Common myeloid progenitor, CD34-positive (primary cell): Measurements from ENCODE around the gene PRMT1.

Experiments used
- CTCF ChIA-PET: fragments of 350-600 bp; sonication (Branson Sonifier 250); formaldehyde crosslinking; loops from one replicate; lab custom pipeline; 2021; ENCODE audit warnings: antibody characterized with exemption; lab: Charles Lee
- POLR2A ChIA-PET: fragments of 350-600 bp; sonication (Branson Sonifier 250); formaldehyde crosslinking; loops from one replicate; lab custom pipeline; 2021; ENCODE audit warnings: antibody characterized with exemption; lab: Charles Lee
- DNase-seq, 3 donors: peaks; one replicate each; pipeline versions ENCODE4 v3.0.0 to v3.0.0-alpha.2; 2013
- H3K27ac ChIP-seq, 2 experiments: 1 replicate in 1 of 2; 2 replicates in 1 of 2; pipeline ENCODE4 v1.7.0; 2013; ENCODE audit warnings: inconsistent platforms in 2 of 2, low read length in 2 of 2, mild to moderate bottlenecking in 2 of 2, low read depth in 1 of 2, moderate library complexity in 1 of 2; ENCODE audit not compliant: severe bottlenecking in 2 of 2, insufficient read depth in 1 of 2, poor library complexity in 1 of 2
- H3K27me3 ChIP-seq, 5 experiments: replicated peaks in 2 of 5; 1 replicate in 3 of 5; 2 replicates in 2 of 5; pipeline versions ENCODE4 v1.6.1 to v1.7.0; 2013; ENCODE audit warnings: low read length in 4 of 5, mild to moderate bottlenecking in 2 of 5, moderate library complexity in 2 of 5, inconsistent platforms in 1 of 5; ENCODE audit not compliant: insufficient read depth in 5 of 5, control insufficient read depth in 4 of 5
- H3K36me3 ChIP-seq, 4 experiments: 1 replicate in 2 of 4; 2 replicates in 2 of 4; pipeline versions ENCODE4 v1.6.1 to v1.7.0; 2013; ENCODE audit warnings: low read length in 3 of 4, control low read depth in 1 of 4, mild to moderate bottlenecking in 1 of 4; ENCODE audit not compliant: control insufficient read depth in 4 of 4, insufficient read depth in 4 of 4
- H3K4me1 ChIP-seq, 4 experiments: 1 replicate in 3 of 4; 2 replicates in 1 of 4; pipeline versions ENCODE4 v1.6.1 to v1.7.1; 2013; ENCODE audit warnings: low read length in 3 of 4, mild to moderate bottlenecking in 3 of 4, control low read depth in 1 of 4, inconsistent platforms in 1 of 4, moderate library complexity in 1 of 4; ENCODE audit not compliant: control insufficient read depth in 4 of 4, insufficient read depth in 4 of 4; ENCODE audit errors: control extremely low read depth in 1 of 4
- H3K4me3 ChIP-seq, 7 experiments: 1 replicate in 4 of 7; 2 replicates in 3 of 7; pipeline versions ENCODE4 v1.5.1 to v1.7.0; 2013; ENCODE audit warnings: mild to moderate bottlenecking in 7 of 7, low read length in 6 of 7, moderate library complexity in 6 of 7, inconsistent platforms in 2 of 7, low read depth in 2 of 7, control low read depth in 1 of 7; ENCODE audit not compliant: insufficient read depth in 4 of 7, control insufficient read depth in 1 of 7; ENCODE audit errors: extremely low read depth in 1 of 7
- H3K9me3 ChIP-seq, 5 experiments: 1 replicate in 4 of 5; 2 replicates in 1 of 5; pipeline versions ENCODE4 v1.6.1 to v1.7.1; 2013; ENCODE audit warnings: low read length in 4 of 5, mild to moderate bottlenecking in 2 of 5, inconsistent platforms in 1 of 5, low read depth in 1 of 5, moderate library complexity in 1 of 5; ENCODE audit not compliant: control insufficient read depth in 4 of 5, insufficient read depth in 2 of 5; ENCODE audit errors: control extremely low read depth in 1 of 5
- WGBS: methylation state at CpG from one replicate; pipeline ENCODE4 v1.1.5; 2013; ENCODE audit not compliant: insufficient coverage; 5-methylcytosine and 5-hydroxymethylcytosine counted together

Gene PRMT1

DNA sequence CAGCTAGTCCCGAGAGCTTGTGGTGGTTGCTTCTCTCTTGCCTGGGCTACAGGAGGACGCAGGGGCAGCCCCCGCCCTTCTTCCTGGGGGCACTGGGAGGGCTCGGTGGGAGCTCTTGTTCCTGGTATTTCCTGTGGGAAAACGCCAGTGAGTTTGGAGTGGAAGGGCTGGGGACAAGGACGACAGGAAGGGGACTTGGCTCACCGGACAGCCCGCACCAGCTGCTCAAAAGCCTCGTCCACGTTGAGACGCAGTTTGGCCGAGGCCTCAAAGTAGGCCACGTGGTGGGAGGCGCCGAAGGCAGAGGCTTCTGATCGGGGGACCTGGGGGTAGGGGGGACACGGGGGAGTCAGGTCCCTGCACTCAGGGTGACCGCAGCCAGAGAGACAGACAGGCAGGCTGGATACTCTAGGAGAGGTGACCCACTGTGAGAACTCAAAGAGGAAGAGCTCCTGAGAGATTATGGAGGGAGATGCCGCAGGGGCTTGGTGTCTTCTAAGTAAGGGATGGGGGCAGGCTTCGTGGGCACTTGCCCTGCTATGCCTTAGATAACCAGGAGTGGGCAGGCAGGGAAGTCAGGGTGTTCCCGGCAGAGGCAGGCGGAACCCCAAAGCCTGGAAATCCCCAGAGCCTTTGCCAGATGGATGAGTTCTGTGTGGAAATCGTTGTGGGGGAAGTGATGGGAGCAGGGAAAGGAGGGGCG lies 41.4 kb upstream of the PRMT1 start:
- Histone ChIP-seq H3K36me3 (no peaks in the 10 kb centered on the region), H3K4me1 (peaks cover 0 to 26% (median 21%) of the 10 kb centered on the region in 4 experiments), H3K27ac (no peak overlapping the region), H3K27me3 (no peaks in the 10 kb centered on the region), H3K4me3 (no peak overlapping the region), H3K9me3 (no peaks in the 10 kb centered on the region)
- ChIA-PET CTCF (no interaction called here), POLR2A (no interaction called here)
- WGBS = 69% methylated on average over 10 of the region's 24 CpGs
- peak in 1 of 3 donors; percentile 22 for DNase-seq

- no peaks in the 10 kb centered on the region for H3K36me3 ChIP-seq
- DNase-seq = no peak
- WGBS = 79% methylated on average over 25 of the region's 30 CpGs
- CTCF ChIA-PET = no interaction called here
- H3K27ac ChIP-seq = no peak overlapping the region
- H3K27me3 ChIP-seq = no peaks in the 10 kb centered on the region
- H3K4me3 ChIP-seq = no peak overlapping the region
- peaks cover 2 to 29% (median 26%) of the 10 kb centered on the region in 4 experiments for H3K4me1 ChIP-seq
- H3K9me3 ChIP-seq = no peaks in the 10 kb centered on the region
- POLR2A ChIA-PET = no interaction called here
Observed at GRCh38 chr19:49636233-49636932, 40.7 kb upstream of the PRMT1 start.

DNA sequence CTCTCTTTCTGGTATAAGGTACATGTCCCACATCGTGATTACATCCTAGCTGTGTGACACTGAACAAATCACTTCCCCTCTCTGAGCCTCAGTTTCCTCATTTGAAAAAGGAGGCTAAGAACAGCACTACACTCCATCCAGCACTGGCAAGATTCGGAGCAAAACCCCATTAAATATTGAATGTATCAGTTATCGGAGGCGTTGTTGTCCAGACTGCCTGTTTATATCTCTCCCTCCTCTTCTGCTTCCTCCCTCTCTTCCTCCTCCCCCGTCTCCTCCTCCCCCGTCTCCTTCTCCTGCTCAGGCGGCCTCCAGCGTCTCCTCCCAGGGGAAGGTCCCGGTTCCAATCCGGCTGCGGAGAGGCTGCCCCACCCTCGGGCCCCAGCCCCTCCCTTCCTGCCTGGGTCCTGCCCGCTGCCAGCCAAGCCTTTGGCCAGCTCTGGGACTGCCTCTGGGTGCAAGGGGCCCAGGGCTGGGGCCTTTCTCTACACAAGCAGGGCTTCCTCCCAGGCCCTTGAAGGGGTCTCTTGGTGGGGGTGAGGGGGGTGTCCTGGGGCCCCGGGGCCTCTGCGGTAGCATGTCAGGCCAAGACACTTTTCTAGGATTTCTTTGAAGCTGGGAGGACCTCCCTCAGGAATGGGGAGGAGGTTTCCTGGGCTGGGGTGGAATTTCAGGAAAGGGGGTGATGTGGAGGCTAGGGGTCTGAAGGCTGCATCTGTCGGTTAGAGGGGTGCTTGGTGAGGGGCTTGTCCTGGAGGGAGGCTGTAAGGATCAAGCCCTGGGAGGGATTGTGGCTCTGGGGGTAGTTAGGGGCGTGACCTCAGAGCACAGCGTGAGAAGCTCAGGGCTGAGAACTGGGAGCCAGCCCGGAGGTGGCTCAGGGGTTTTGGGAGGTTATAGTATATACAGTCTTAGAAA lies 39.0 kb upstream of the PRMT1 start:
- H3K27ac ChIP-seq = peak overlapping the region in 1 of 2 experiments; percentile 4
- H3K4me3 ChIP-seq = peak overlapping the region in 3 of 7 experiments; percentile 38 to 50 (median 39)
- no peaks in the 10 kb centered on the region for H3K27me3 ChIP-seq
- ChIA-PET CTCF (interaction anchor here (0.6 to 2.1 kb wide), 2 partner anchors 34 to 1058 kb away, joined by 4 to 6 read pairs; no protein-coding TSS in a partner anchor), POLR2A (no interaction called here)
- DNase-seq = no peak
- 14% methylated on average over 16 of the region's 19 CpGs for WGBS
- peaks cover 8 to 37% (median 34%) of the 10 kb centered on the region in 4 experiments for H3K4me1 ChIP-seq
- no peaks in the 10 kb centered on the region for H3K36me3 ChIP-seq
- no peaks in the 10 kb centered on the region for H3K9me3 ChIP-seq

DNA sequence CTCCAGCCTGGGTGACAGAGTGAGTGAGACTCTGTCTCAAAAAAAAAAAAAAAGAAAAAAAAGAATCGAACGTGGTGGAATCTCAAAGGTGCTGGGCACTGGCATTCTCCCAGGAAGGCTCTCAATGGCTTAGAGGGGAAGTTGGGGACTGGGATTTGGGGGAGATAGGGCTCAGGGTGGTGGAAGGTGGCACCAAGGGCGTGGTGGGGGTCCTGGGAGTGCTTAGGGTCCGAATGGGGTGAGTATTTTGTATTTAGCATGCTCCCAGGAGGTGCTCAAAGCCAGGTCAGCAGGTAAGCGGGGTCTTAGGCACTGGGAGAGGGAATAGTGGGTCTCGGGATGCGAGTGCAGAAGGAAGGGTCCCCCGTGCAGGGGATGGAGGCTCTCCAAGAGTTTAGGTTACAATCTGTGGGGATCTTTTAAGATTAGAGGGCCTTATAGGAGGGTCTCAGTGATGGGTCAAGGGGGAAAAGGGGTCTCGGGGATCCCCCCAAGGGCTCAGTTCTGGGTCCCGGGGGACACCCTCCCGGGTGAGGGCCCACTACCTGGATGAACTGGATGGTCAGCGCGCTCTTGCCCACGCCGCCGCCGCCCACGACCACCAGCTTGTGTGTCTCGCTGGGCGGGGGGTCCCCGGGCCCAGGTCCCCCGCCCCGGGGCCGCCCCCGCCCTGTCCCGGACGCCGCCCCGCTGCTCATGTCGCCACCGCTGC lies 37.5 kb upstream of the PRMT1 start:
- Histone ChIP-seq H3K9me3 (no peaks in the 10 kb centered on the region), H3K4me1 (peaks cover 12 to 43% (median 41%) of the 10 kb centered on the region in 4 experiments), H3K27me3 (no peaks in the 10 kb centered on the region), H3K36me3 (peaks cover 0 to 5% (median under 1%) of the 10 kb centered on the region in 4 experiments), H3K27ac (no peak overlapping the region), H3K4me3 (peak overlapping the region; percentile 43 to 94 (median 52))
- 2% methylated on average over 19 of the region's 31 CpGs for WGBS
- DNase-seq = peak in 1 of 3 donors; percentile 13
- ChIA-PET POLR2A (interaction anchor here (0.5 to 3.2 kb wide), 4 partner anchors 26 to 1421 kb away, joined by 4 to 28 read pairs (median 5); partner anchors contain the start of genes BCL2L12, IRF3 and PRR12), CTCF (interaction anchor here (1.0 to 2.1 kb wide), 6 partner anchors 29 to 65 kb away, joined by 3 to 9 read pairs (median 4); no protein-coding TSS in a partner anchor)

- under 1% methylated on average over 51 of the region's 51 CpGs for WGBS
Observed at GRCh38 chr19:49640113-49640898, 36.8 kb upstream of the PRMT1 start, which contains the start of gene RRAS. TSS of gene RRAS (minus strand) at chr19:49640143. CDS start at chr19:49640098, 45 bp downstream.

More at GRCh38 chr19:49640113-49640898, 36.8 kb upstream of the PRMT1 start, which contains the start of gene RRAS:
- H3K9me3 ChIP-seq = no peaks in the 10 kb centered on the region
- peak within 1 kb of the TSS; percentile 94 to 99 for H3K27ac ChIP-seq
- H3K4me1 ChIP-seq = peaks cover 12 to 43% (median 41%) of the 10 kb centered on the region in 4 experiments
- H3K36me3 ChIP-seq = peaks cover 0 to 11% (median 3%) of the 10 kb centered on the region in 4 experiments
- peak within 1 kb of the TSS; percentile 81 to 99 (median 94) for H3K4me3 ChIP-seq
- H3K27me3 ChIP-seq = no peaks in the 10 kb centered on the region
- ChIA-PET CTCF (interaction anchor here (1.0 to 1.5 kb wide), 6 partner anchors 28 to 66 kb away, joined by 3 to 9 read pairs (median 4); no protein-coding TSS in a partner anchor), POLR2A (interaction anchor here (0.5 to 3.2 kb wide), 9 partner anchors 25 to 1422 kb away, joined by 3 to 28 read pairs (median 4); partner anchors contain the start of genes BCL2L12, IRF3, NOSIP and PRR12)
- peak; percentile 100 for DNase-seq
